Uterus (tissue), 2 donors: ENCODE results near the gene GPRIN3.

ENCODE experiments used
- CTCF ChIP-seq, 4 experiments: fragments of 200-600 bp in 2 of 4; fragments of 450-650 bp in 2 of 4; sonication (generic) in 2 of 4; IDR thresholded peaks; one replicate each; pipeline ENCODE4 v1.5.1; 2016 to 2019; ENCODE audit warnings: antibody characterized with exemption in 4 of 4, mild to moderate bottlenecking in 2 of 4, moderate library complexity in 1 of 4
- POLR2A ChIP-seq, 2 donors: fragments of 450-650 bp; IDR thresholded peaks; one replicate each; pipeline ENCODE4 v1.6.1; 2016; ENCODE audit warnings: antibody characterized with exemption in 2 of 2, mild to moderate bottlenecking in 1 of 2, moderate library complexity in 1 of 2

DNA sequence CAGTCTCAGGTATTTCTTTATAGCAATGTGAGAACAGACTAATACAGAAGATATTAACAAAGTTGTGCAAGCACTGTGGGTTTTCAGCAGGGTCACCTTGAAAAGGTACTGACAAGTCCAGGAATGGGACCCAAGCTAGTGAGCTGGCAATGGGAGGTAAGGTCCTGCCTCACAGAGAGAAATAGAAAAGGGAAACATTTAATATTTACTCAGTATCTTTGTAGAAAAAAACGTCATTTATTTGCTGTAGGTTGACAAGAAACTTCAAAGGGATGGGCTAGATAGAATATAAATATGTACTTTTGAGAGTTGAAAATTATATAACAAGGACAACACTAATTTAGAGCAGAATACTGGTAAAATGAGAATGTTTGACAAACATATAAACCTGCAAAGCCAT, 89.0 kb downstream of the GPRIN3 start:
- TF ChIP-seq POLR2A (IDR thresholded peaks at IDR 0.05): no peak
- TF ChIP-seq CTCF (IDR thresholded peaks at IDR 0.05): no peak
